DOHH2 (cell line): Measurements from ENCODE around the gene SLC22A16.

Source experiments
- H3F3A ChIP-seq: fragments of 200-600 bp; sonication (generic), shearing (Covaris generic); 2 replicates; pipeline ENCODE4 v1.6.0; 2016; ENCODE audit warnings: antibody characterized with exemption, mild to moderate bottlenecking; ENCODE audit not compliant: control insufficient read depth, insufficient read depth
- H3K27ac ChIP-seq: fragments of 200-600 bp; sonication (generic); 2 replicates; pipeline ENCODE4 v1.5.1; 2014; ENCODE audit warnings: low read depth, mild to moderate bottlenecking, low read length, moderate library complexity
- H3K27me3 ChIP-seq: fragments of 200-600 bp; sonication (generic); 2 replicates; pipeline ENCODE4 v1.6.1; 2014; ENCODE audit warnings: mild to moderate bottlenecking, low read length, mixed read lengths; ENCODE audit not compliant: control insufficient read depth
- H3K36me3 ChIP-seq: fragments of 200-600 bp; sonication (generic); 2 replicates; pipeline ENCODE4 v1.6.1; 2014; ENCODE audit warnings: mild to moderate bottlenecking, low read length, moderate library complexity, mixed read lengths; ENCODE audit not compliant: control insufficient read depth
- H3K4me1 ChIP-seq: fragments of 200-600 bp; sonication (generic); 2 replicates; pipeline ENCODE4 v1.6.1; 2014; ENCODE audit warnings: mild to moderate bottlenecking, low read length, mixed read lengths; ENCODE audit not compliant: control insufficient read depth
- H3K4me2 ChIP-seq: fragments of 200-600 bp; sonication (generic); 2 replicates; pipeline ENCODE4 v1.6.0; 2014; ENCODE audit warnings: mild to moderate bottlenecking, low read length, moderate library complexity
- H3K4me3 ChIP-seq: fragments of 200-600 bp; sonication (generic); 2 replicates; pipeline ENCODE4 v1.5.1; 2014; ENCODE audit warnings: mild to moderate bottlenecking, low read length, mixed read lengths
- H3K79me2 ChIP-seq: fragments of 200-600 bp; sonication (generic); 2 replicates; pipeline ENCODE4 v1.6.1; 2014; ENCODE audit warnings: mild to moderate bottlenecking, low read length, mixed read lengths; ENCODE audit not compliant: control insufficient read depth
- H3K9me2 ChIP-seq: fragments of 200-600 bp; sonication (generic); replicated peaks from 2 replicates; pipeline ENCODE4 v1.6.1; 2014; ENCODE audit warnings: mild to moderate bottlenecking, low read length, mixed read lengths; ENCODE audit not compliant: control insufficient read depth
- H3K9me3 ChIP-seq: fragments of 200-600 bp; sonication (generic); 2 replicates; pipeline ENCODE4 v1.6.1; 2014; ENCODE audit warnings: antibody characterized with exemption, low read length, mixed read lengths; ENCODE audit not compliant: control insufficient read depth, insufficient read depth
- H4K20me1 ChIP-seq: fragments of 200-600 bp; sonication (generic); 2 replicates; pipeline ENCODE4 v1.6.0; 2014; ENCODE audit warnings: low read depth, mild to moderate bottlenecking, antibody characterized with exemption, low read length, moderate library complexity; ENCODE audit not compliant: control insufficient read depth, insufficient read depth
- CTCF ChIP-seq: fragments of 200-600 bp; sonication (generic); IDR thresholded peaks from one replicate; pipeline ENCODE4 v1.5.1; 2014; ENCODE audit warnings: antibody characterized with exemption, mild to moderate bottlenecking, low read depth, low read length; ENCODE audit not compliant: poor library complexity, severe bottlenecking
- EZH2phosphoT487 ChIP-seq: fragments of 200-600 bp; sonication (generic); IDR thresholded peaks from 2 replicates; pipeline ENCODE4 v1.6.1; 2017; ENCODE audit warnings: borderline replicate concordance, mild to moderate bottlenecking, antibody characterized with exemption, low read length, moderate library complexity, mixed read lengths

The SLC22A16 gene

GRCh38 chr6:110421749-110422443 lies 54.5 kb downstream of the SLC22A16 start:
- no peak for TF ChIP-seq CTCF
- TF ChIP-seq EZH2phosphoT487 = no peak
- H3K79me2 ChIP-seq = no peaks in the 10 kb centered on the region
- no peaks in the 10 kb centered on the region for H3K9me2 ChIP-seq
- peaks cover 13% of the 10 kb centered on the region for H3K27me3 ChIP-seq
- no peaks in the 10 kb centered on the region for H3K9me3 ChIP-seq
- H3K4me3 ChIP-seq = no peak overlapping the region
- no peaks in the 10 kb centered on the region for H4K20me1 ChIP-seq
- no peaks in the 10 kb centered on the region for H3K4me1 ChIP-seq
- no peaks in the 10 kb centered on the region for H3F3A ChIP-seq
- H3K4me2 ChIP-seq = no peak overlapping the region
- H3K36me3 ChIP-seq = no peaks in the 10 kb centered on the region
- no peak overlapping the region for H3K27ac ChIP-seq

GRCh38 chr6:110419028-110419739 lies 57.2 kb downstream of the SLC22A16 start:
- TF ChIP-seq CTCF (no peak), EZH2phosphoT487 (no peak)
- H3K4me2 ChIP-seq = no peak overlapping the region
- no peaks in the 10 kb centered on the region for H3K9me3 ChIP-seq
- no peaks in the 10 kb centered on the region for H3K4me1 ChIP-seq
- H3K27me3 ChIP-seq = peaks cover 7% of the 10 kb centered on the region; the same call in 1 of the 2 replicates
- H3K79me2 ChIP-seq = no peaks in the 10 kb centered on the region
- no peaks in the 10 kb centered on the region for H4K20me1 ChIP-seq
- no peak overlapping the region for H3K27ac ChIP-seq
- H3F3A ChIP-seq = no peaks in the 10 kb centered on the region
- H3K9me2 ChIP-seq = no peaks in the 10 kb centered on the region
- H3K36me3 ChIP-seq = no peaks in the 10 kb centered on the region
- H3K4me3 ChIP-seq = no peak overlapping the region

DNA sequence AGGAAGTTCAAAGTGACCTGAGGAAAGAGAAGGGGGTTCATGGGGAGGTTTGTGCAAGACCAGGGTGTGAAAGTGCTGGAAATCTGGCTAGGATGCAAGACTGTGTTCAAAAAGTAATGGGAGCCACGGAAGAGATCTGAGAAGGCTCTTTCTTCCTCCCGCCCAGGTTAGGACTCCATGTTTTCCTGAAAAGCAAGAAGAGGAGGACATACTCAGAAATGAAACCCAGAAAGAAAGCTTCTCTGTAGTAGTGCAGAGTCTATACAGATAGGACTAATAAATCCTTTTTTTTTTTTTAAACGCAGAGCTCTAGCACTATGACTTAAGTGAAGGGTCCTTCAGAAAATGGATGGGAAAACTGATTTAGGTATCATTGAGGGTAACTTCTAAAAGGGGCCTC lies 57.8 kb downstream of the SLC22A16 start:
- no peak for TF ChIP-seq EZH2phosphoT487
- TF ChIP-seq CTCF = no peak
- no peak overlapping the region for H3K27ac ChIP-seq
- H3K79me2 ChIP-seq = no peaks in the 10 kb centered on the region
- H3K4me1 ChIP-seq = no peaks in the 10 kb centered on the region
- H3K27me3 ChIP-seq = peaks cover 7% of the 10 kb centered on the region; the same call in 1 of the 2 replicates
- no peak overlapping the region for H3K4me2 ChIP-seq
- no peaks in the 10 kb centered on the region for H3K9me2 ChIP-seq
- no peaks in the 10 kb centered on the region for H3K9me3 ChIP-seq
- H4K20me1 ChIP-seq = no peaks in the 10 kb centered on the region
- H3F3A ChIP-seq = no peaks in the 10 kb centered on the region
- H3K36me3 ChIP-seq = no peaks in the 10 kb centered on the region
- no peak overlapping the region for H3K4me3 ChIP-seq
